Globus pallidus (tissue), 1 donor: Measurements from ENCODE around the gene CDH22.

ENCODE experiments used
- DNase-seq: peaks from one replicate; pipeline ENCODE4 v3.0.0-alpha.2; 2015; ENCODE audit warnings: low spot score

The CDH22 gene

GRCh38 chr20:46240065-46240464, 68.2 kb downstream of the CDH22 start:
- no peak for DNase-seq

DNA sequence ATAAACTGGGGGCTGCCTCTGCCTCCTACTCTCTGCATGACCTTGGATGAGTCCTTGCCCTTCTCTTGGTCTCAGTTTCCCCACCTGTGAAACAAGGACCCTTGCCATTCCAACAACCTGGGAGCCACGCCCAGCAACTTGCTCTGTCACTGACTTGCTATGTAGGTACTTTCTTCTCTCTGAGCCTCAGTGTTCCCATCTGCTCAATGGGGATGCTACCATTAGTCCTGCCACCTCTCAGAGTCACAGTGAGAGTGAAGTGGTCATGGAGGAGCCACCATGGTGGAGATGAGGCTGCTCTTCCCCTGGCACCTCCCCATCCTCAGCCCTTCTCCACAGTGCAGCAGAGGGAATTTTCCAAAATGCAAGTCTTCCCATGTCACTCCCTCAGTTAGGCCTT, 70.6 kb downstream of the CDH22 start:
- no peak for DNase-seq

DNA sequence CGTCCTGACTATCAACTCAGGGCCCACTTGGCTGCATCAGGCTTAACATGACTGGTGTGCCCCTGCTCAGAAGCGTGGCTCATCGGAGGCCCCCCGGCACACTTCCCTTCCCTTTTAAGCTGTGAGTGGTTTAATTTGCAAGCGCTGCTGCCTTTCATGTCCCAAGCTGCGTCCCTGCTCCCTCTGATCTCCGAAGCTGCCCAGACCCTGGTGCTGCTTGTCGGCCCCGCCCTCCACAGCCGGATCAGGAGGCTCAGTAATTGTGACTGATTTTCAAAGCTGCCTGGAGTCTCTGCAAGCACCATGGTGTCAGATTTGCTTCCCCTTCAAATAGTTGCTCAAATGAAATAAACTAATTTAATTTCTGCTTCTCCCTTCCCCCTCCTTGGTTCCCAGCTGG, 71.1 kb downstream of the CDH22 start:
- DNase-seq = no peak

DNA sequence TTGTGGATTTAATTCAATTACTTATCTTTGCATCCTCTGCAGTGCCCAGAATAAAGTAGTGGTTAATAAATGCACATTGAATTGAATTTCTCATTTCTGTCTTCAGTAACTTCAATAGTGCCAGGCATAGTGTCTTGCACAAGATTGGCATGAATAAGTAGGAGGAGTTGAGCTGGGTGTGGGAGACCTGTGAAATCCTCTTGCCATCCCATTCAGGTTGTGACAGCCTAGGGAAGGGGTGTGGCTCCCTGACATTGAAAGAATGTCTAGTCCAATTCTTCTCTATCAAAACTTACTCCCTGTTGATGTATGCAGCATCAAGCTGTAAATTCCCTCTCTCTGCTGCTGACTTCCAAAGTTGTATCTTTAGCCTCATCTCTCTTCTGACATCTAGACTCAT, 73.2 kb downstream of the CDH22 start:
- DNase-seq = no peak

- no peak for DNase-seq
Observed at GRCh38 chr20:46233701-46234100, 74.6 kb downstream of the CDH22 start.

DNA sequence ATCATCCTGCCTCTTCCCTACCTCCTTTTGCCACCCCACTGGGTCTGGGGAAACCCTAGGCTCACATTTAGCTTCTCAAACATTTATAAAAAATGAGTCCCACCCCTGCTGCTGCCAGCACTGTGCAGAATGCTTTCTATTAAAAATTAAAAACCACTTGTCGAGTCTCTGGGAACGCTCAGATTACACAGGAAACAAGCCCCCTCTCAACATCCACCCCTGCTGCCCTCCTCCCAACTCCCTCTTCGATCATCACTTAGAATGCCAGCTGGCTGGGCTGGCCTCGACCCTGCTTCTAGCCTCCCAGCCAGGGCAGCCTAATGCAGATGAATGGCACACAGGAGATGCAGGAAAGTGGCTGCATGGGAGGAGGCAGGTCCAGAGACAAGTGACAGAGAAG, 75.8 kb downstream of the CDH22 start:
- no peak for DNase-seq

GRCh38 chr20:46230801-46231282, 77.5 kb downstream of the CDH22 start:
- no peak for DNase-seq

GRCh38 chr20:46230106-46230491, 78.2 kb downstream of the CDH22 start:
- no peak for DNase-seq

DNA sequence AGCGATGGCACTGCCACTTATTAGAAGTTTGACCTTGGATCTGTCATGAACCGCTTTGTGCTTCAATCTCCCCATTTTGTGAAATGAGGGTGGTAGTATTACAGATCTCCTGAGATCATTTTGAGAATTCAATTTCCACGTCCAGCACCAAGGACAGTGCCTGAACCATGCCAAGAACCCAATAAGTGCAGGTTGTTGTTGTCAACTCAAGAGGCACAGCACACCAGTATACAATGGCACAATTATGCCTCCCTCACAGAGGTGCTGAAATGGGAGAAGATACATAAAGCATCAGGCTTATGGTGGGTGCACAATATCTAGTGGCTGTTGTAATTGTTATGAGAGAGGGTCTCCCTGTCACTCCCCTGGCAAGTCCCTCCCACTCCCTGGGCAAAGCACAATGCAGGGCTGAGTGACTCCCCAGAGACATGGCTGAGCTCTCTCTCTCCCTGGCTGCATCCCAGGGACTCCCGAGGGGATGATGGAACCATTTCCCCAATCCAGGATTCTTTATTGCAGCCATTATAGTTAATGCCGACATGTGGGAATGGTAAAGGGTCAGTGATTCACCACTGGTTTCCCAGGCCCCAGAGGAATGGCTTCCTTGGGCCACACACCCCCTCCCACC, 78.7 kb downstream of the CDH22 start:
- DNase-seq = no peak

DNA sequence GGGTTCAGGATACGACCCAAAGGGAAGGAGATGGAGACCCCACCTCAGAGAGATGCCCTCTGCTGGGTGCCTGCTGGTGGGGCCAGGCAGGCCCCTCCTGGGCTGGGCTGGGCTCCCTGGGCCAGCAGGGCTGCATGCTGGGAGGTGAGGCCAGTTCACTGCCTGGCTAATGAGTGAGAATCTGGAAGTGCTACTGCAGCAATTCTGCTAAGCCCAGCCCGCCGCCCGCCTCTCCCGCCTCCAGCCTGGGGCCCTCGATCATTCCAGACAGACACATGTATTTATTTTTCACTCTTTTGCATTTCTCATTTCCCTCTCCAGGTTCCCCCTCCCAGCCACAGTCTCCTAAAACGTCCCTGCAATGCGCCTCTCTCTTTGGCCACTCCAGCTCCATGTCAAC, 79.6 kb downstream of the CDH22 start:
- DNase-seq = no peak

GRCh38 chr20:46227272-46227767, 81.0 kb downstream of the CDH22 start:
- DNase-seq = no peak

DNA sequence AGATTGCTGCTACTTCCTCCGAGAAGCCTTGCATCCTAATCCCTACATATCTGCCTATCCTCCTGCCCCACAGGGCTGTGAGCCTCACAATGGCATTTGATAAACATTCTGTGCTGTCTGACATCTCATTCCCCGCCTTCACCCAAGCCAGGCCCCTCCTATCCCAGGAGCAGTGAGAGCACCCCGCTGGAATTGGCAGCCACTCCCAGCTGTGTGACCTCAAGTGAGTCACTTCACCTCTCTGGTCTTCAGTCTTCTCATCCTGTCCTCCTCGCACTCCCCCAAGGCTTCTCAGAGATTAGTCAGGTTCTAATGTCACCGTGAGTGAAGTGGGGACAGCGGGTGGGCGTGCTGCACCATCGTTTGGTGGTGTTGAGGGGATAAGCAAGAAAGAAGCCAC, 81.7 kb downstream of the CDH22 start:
- DNase-seq = no peak

DNA sequence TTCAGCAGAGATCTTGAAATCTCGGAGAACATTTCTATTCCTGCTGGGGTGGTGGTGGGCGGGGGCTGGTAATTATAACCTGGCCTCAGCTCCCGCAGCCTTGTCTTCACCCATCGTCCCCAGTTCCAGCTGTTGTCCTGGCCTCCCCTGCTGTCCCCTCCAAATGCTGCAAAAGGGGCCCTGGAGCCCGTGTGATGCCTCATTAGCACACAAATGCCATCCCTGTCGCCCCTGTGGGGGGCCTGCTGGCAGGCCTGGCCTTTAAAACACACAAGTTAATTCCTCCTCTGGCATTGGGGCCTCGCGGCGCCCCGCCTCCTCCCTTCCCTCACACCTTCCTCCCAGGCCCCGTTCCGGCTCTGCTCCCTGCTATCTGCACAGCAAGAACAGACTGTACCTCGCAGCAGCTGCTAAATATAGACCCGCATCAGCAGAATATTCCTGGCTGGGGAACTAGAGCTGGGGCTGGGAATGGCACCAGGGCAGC, 85.7 kb downstream of the CDH22 start:
- DNase-seq = no peak

DNA sequence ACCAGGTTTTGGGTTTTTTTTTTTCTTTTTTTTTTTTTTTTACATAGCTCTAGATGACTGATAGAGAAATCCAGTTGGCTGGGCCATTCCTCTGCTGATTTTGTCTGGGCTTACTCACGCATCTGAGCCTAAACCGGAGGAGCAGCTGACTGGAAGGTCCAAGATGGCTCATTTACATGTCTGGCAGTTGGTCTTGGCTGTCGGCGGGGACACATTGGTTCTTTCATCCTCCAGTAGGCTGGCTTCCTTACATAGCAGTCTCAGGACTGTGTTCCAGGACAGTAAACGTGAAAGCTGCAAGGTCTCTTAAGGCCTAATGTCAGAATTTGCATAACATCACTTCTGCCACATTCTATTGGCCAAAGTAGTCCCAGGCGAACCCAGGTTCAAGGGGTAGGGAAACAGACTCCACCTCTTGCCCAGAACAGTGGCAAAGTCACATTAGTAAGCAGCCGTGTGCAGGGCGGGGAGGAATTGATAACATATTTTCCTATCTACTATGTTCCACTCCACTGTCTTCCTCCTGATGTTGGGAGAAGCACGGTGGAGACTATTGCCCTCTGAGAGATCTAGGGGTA, 87.0 kb downstream of the CDH22 start:
- DNase-seq = no peak

GRCh38 chr20:46220455-46221207, 87.7 kb downstream of the CDH22 start:
- DNase-seq = peak; percentile 42

- DNase-seq = no peak
Observed at GRCh38 chr20:46219920-46220319, 88.4 kb downstream of the CDH22 start.

DNA sequence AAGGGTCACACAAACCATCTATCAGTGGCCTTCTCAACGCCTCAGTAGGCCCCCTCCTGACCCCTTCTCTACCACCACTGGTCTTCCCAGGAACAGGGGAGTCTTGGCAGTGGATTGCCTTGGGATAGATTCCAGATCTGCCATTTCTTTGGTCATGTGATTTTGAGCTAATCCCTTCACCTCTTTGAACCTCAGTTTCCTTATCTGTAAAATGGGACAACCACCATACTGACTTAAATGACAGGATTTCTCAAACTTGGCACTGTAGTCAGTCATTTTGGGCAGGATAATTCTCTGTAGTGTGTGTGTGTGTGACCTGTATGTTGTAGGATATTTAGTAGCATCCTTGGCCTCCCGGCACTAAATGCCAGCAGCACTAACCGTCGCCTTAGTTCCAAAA, 89.1 kb downstream of the CDH22 start:
- DNase-seq = no peak

DNA sequence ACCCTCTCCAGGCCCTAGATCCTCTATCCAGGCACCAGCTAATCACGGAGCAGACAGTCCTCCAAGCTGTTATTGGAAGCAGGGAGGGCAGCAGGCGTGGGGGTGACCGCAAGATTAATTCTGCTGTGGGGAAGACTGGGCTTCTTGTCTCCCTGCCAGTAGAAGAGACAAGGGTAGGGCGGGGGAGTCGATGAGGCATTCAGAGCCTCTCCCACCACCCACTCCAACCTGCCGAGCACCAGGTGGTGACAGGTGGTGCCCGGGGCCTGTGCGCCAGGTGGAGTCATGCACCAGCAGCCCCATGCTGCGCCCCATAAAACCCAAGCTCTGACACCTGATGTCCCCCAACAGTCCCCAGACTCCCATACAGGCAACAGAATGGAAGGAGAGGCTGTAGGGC, 89.6 kb downstream of the CDH22 start:
- DNase-seq = no peak

- no peak for DNase-seq
Observed at GRCh38 chr20:46217583-46217982, 90.7 kb downstream of the CDH22 start.

GRCh38 chr20:46216770-46217464, 91.4 kb downstream of the CDH22 start:
- DNase-seq = no peak

GRCh38 chr20:46215913-46216707, 92.2 kb downstream of the CDH22 start:
- DNase-seq = no peak
